RPMI7951 (cell line): ENCODE results near the gene PROM2. TPM values are rescaled to one million over a fixed set of nuclear protein-coding genes. Genes with fewer than 3 reads are reported as not detected.
"Not testable (repeated sequence)": the region's sequence is repeated elsewhere in the genome, so short reads cannot be mapped to it uniquely, and the experiment has no call there.

Experiments used
- DNase-seq: peaks from one replicate; pipeline ENCODE4 v3.0.0-alpha.2; 2012; ENCODE audit warnings: low read depth
- total RNA-seq: library from RNA; depleted of rRNA; stranded (reverse); fragments of >200 nt; shearing (Covaris generic); gene quantifications from 2 replicates; pipeline ENCODE4 v1.2.3, GENCODE V29; 2014

PROM2 gene
- total RNA-seq, 1 experiment from 2014 or later, result 2.4 TPM

DNA sequence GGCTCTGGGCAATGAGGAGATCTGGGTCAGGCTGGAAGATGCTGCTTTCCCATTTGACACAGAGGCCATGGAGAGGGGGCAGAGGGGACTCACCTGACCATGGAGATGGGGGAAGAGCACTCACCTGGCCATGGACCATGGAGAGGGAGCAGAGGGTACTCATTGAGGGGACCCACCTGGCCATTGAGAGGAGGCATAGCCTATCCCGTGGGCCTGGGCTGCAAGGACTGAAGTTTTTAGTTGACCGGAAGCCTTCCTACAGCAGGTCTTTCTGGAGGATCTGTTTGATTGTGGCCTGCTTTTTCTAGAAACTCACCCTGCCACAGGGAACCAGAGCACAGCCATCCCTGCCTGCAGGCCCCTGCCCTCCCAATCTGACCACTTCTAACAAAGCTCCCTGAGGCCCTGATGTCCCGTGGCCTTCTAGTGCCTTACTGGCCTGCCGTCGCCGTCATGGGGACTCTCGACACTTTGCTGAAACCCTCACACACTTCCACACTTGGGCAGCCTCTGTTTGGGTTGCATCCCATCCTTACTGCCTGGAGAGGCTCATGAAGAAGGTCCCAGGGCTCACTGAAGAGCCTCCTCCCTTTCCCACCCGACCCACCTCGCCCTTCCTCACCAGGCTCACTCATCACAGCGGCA lies 5.1 kb upstream of the PROM2 start:
- DNase-seq, result no peak

DNA sequence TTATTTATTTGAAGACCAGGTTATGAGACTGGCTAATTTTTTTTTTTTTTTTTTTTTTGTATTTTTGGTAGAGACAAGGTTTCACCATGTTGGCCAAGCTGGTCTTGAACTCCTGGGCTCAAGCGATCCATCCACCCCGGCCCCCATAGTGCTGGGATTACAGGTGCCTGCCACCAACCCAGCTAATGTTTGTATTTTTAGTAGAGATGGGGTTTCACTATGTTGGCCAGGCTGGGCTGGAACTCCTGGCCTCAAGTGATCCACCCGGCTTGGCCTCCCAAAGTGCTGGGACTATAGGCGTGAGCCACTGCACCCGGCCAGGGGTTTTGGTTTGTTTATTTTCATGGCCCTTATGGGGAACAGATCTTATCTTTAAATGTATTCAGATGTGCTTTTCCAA lies 4.5 kb upstream of the PROM2 start:
- not testable (repeated sequence) for DNase-seq

GRCh38 chr2:95270541-95271081 lies 3.6 kb upstream of the PROM2 start:
- no peak for DNase-seq

- no peak for DNase-seq
Measured at GRCh38 chr2:95271381-95271971, 2.8 kb upstream of the PROM2 start.

- no peak for DNase-seq
Measured at GRCh38 chr2:95272299-95272751, 1.9 kb upstream of the PROM2 start.

GRCh38 chr2:95272781-95273180 lies 1.5 kb upstream of the PROM2 start:
- DNase-seq, result no peak

- DNase-seq, result no peak
Measured at GRCh38 chr2:95273566-95274290, 521 bp upstream of the PROM2 start.

- DNase-seq, result no peak
Measured at GRCh38 chr2:95275151-95275515, 884 bp downstream of the PROM2 start.

DNA sequence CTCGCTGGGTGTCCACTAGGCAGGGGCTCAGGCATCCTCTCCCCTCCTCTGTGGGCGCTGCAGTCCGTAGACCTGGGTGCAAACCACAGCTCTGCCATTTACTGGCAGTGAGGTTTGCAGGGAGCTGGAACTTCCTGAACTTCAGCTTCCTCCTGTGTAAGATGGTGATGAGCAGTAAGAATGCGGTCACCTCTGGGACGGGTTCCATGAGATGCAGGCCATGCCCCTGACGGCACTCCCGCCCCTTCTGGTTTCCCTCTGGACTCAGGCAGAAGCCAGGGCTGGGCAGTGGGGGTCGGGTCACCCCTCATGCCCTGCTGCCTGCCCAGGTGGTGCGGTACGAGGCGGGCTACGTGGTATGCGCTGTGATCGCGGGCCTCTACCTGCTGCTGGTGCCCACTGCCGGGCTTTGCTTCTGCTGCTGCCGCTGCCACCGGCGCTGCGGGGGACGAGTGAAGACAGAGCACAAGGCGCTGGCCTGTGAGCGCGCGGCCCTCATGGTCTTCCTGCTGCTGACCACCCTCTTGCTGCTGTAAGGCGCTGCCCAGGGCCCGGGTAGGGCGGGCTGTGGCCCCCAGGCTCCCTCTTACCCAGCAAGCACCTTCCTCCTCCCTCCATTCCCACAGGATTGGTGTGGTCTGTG lies 1.5 kb downstream of the PROM2 start:
- DNase-seq, result no peak

DNA sequence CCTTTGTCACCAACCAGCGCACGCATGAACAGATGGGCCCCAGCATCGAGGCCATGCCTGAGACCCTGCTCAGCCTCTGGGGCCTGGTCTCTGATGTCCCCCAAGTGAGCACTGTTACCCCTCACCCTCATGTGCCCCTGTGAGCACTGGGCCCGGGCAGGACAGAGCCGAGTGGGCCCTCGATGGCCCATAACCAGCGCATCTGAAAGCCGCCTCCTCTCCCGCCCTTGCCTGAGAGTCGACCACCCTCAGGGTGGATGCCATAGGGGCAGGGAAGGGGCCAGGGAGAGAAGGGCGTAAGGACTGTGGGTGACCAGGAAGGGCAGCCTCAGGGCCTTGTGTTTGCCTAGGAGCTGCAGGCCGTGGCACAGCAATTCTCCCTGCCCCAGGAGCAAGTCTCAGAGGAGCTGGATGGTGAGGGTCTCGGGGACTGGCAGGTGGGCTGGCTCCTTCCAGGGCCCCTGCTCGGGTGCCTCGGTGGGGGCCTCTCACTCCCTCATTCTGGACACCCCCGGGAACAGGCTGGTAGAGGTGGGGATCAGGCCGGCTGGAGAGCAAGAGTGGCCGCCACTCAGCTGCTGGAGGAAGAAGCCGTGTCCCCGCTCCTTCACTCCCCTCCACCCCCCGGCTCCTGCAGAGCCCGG lies 2.1 kb downstream of the PROM2 start:
- DNase-seq, result no peak

DNA sequence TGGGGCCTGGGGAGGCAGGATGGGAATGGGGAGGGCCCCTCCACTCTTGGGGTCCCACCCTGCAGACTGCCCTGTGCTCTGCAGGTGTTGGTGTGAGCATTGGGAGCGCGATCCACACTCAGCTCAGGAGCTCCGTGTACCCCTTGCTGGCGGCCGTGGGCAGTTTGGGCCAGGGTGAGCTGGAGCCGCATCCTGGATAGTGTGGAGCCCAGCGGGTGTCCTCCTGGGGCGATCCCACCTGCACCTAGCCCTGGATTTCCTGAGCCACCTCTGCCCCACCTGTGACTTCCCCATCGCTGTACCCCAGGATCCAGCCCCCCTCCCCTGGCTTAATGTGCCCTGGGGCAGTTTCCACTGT lies 2.6 kb downstream of the PROM2 start:
- DNase-seq, result no peak

- DNase-seq, result peak; percentile 40
Measured at GRCh38 chr2:95277246-95277906, 3.1 kb downstream of the PROM2 start.

DNA sequence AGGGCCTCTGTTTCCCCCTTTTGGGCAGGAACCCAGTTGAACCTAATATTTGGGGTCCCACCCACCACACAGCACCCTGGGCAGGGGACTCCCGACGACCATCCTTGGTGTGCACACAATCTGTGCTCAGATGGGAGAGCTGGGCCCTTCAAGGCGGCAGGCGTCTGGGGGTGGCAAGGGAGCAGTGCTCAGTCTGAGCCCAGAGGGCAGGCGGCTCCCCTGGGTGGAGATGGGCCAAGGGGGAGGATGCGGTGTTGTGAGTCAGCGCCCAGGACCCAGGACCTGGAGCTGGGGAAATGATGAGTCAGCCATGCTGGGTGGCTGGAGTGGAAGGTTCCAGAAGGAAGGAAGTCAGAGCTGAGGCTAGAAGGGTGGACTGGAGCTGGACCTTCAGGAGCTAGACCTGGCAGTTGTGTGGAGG lies 3.8 kb downstream of the PROM2 start:
- DNase-seq, result peak; percentile 95

GRCh38 chr2:95278637-95279225 lies 4.5 kb downstream of the PROM2 start:
- DNase-seq, result no peak

- DNase-seq, result no peak
Measured at GRCh38 chr2:95279435-95280035, 5.3 kb downstream of the PROM2 start.

GRCh38 chr2:95281071-95281470 lies 6.8 kb downstream of the PROM2 start:
- DNase-seq, result no peak

GRCh38 chr2:95281786-95282185 lies 7.5 kb downstream of the PROM2 start:
- DNase-seq, result no peak

DNA sequence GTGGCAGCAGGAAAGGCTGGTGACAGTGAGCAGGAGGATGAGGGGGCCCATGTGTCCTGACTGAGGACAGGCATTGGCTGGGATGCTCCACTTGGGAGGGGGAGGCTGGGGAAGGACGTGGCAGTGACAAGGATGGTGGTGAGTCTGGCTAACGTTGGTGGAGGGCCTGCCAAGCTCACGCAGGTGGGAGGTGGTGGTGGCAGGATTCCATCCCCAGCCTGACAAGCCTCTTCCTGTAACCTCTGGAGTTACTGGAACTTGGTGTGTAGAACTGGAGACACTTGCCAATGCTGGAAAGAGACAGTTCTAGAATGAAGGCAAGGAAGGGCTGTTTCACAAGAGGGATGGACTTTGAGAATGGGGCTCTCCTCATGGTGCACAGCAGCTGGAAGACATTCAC lies 8.2 kb downstream of the PROM2 start:
- DNase-seq, result no peak

DNA sequence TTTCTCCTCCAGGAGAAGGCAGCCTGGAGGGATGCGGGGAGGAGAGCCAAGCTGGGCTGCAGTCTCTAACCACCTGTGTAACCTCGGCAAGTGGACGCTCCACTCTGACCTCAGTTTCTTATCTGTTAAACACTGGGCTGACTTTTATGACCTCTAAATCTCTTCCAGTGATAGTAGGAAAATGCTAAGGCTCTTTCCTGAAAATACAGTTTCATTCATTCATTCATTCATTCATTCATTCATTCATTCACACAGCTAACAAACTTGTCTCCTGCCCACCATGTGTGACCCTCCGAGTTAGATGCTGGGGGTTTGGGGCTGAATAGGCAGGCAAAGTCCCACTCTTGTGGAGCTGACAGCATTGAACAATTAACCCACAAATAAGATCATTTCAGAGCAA lies 9.3 kb downstream of the PROM2 start:
- DNase-seq, result no peak

GRCh38 chr2:95284886-95285541 lies 10.8 kb downstream of the PROM2 start:
- DNase-seq, result no peak
